Measurements from ENCODE around the gene PIP4K2C. TPM values are rescaled to one million over a fixed set of nuclear protein-coding genes. Genes with fewer than 3 reads are reported as not detected.

Gene PIP4K2C
- polyA plus RNA-seq (2011; rRNA removed): 24.3 and 30.1 TPM in 2 replicates
- polyA minus RNA-seq (2011; rRNA and poly(A)+ RNA removed): 10.5 and 12.3 TPM in 2 replicates

DNA sequence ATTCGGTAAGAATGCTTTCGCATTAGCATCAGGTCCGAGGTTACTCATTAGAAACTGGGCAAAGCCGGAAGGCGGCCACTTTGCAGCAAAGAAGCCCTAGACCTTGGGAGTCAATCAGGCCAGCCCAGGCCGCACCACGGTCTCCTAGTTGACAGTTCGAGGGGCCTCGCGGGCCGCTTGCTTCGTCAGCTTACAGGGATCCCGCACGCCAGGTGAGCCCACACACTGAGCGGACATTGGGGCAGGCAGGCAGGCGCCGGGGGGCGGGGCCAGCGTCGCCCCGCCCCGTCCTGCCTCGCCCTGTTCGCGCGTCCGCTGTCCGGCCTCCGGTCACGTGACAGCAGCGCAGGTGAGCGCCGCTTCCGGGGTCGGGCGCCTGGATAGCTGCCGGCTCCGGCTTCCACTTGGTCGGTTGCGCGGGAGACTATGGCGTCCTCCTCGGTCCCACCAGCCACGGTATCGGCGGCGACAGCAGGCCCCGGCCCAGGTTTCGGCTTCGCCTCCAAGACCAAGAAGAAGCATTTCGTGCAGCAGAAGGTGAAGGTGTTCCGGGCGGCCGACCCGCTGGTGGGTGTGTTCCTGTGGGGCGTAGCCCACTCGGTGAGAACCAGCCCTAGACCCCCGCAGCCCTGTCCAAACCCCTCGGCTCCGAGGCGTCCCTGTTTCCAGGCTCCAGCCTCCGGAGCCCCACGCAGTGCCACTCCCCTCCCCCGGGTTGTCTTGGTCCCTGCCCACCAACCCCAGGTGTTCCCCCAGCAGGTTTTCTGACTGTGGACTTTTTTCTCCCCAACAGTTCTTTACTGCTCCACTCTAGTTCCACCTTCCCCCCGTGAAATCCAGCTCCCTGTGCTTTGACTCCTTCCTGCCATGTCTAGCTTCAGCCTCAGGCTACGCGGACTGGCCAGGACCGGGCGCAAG lies at the start of gene PIP4K2C:
Gene PIP4K2C (plus strand): TSS at position 329 of the 918 bp plus-strand sequence. CDS start 98 bp downstream, at position 427.
- ChIA-PET CTCF (interaction anchor here (0.8 to 4.8 kb wide), 8 partner anchors 8 to 145 kb away, joined by 3 to 35 read pairs (median 6); partner anchors contain the start of genes B4GALNT1 and GLI1), POLR2A (interaction anchor here (0.6 kb wide), 1 partner anchor 12 kb away, joined by 5 read pairs; no protein-coding TSS in a partner anchor)
- H3K4me3 ChIP-seq (ENCODE audit: low read depth, low read length): peak within 1 kb of the TSS; percentile 94

DNA sequence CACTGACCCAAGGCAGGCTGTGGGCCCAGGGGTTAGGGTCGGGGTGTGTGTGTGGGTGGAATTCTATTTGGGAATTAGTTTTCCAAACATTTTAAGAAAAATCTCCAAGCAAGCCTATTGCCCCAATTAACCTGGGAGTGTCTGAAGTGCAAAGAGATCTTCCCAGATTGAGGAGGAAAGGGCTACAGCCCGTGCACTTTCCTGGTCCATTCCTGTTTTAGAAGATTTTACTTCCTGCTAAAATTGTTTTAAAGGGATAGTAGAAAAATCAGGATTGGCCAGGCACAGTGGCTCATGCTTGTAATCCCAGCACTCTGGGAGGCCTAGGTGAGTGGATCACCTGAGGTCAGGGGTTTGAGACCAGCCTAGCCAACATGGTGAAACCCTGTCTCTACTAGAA lies 49.3 kb upstream of the PIP4K2C start:
- Histone ChIP-seq H3K27me3 (ENCODE audit: control insufficient read depth, insufficient read depth, low read length) (no peaks in the 10 kb centered on the region), H3K4me3 (ENCODE audit: low read depth, low read length) (no peak overlapping the region), H3K36me3 (ENCODE audit: control insufficient read depth, insufficient read depth, low read length) (peaks cover 5% of the 10 kb centered on the region)
- TF ChIP-seq, protein P1, sequence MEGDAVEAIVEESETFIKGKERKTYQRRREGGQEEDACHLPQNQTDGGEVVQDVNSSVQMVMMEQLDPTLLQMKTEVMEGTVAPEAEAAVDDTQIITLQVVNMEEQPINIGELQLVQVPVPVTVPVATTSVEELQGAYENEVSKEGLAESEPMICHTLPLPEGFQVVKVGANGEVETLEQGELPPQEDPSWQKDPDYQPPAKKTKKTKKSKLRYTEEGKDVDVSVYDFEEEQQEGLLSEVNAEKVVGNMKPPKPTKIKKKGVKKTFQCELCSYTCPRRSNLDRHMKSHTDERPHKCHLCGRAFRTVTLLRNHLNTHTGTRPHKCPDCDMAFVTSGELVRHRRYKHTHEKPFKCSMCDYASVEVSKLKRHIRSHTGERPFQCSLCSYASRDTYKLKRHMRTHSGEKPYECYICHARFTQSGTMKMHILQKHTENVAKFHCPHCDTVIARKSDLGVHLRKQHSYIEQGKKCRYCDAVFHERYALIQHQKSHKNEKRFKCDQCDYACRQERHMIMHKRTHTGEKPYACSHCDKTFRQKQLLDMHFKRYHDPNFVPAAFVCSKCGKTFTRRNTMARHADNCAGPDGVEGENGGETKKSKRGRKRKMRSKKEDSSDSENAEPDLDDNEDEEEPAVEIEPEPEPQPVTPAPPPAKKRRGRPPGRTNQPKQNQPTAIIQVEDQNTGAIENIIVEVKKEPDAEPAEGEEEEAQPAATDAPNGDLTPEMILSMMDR (IDR thresholded peaks at IDR 0.05; ENCODE audit: insufficient read depth, low read depth, low read length): no peak
- POLR2A ChIA-PET: no interaction called here
- CTCF ChIA-PET: interaction anchor here (0.6 kb wide), 1 partner anchor 36 kb away, joined by 3 read pairs; no protein-coding TSS in a partner anchor
- DNase-seq (ENCODE audit: low read depth): no peak

More for the DNA sequence above, at the start of gene PIP4K2C:
- no peak for DNase-seq (ENCODE audit: low read depth)
- Histone ChIP-seq H3K27me3 (ENCODE audit: control insufficient read depth, insufficient read depth, low read length) (no peaks in the 10 kb centered on the region; the same call in 1 of the 2 replicates), H3K36me3 (ENCODE audit: control insufficient read depth, insufficient read depth, low read length) (0 out of 2 replicates have a peak, but pooled peaks cover 1% of the 10 kb centered on the region)
- TF ChIP-seq, protein P1 (IDR thresholded peaks at IDR 0.05; ENCODE audit: insufficient read depth, low read depth, low read length): no peak

DNA sequence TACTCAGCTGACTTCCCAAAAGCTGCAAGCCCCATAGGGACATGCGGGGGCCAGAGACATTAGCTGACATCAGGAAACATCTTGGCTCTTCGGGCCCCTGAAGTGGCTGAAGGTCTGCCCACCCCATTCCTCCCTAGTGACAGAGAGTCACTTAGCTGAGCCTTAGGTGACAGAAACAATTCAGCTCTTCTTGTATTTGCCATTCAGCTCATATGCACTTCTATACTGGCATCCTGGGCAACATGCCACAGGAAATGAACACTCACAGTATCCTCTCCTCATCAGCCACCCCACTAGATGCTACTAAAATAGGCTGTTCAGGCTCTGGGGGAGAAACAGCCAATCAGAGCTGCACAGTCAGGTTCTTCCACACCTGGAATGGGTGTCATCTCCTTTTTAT lies 47.4 kb upstream of the PIP4K2C start:
- TF ChIP-seq, protein P1 (IDR thresholded peaks at IDR 0.05; ENCODE audit: insufficient read depth, low read depth, low read length): no peak
- H3K4me3 ChIP-seq (ENCODE audit: low read depth, low read length): no peak overlapping the region
- no peak for DNase-seq (ENCODE audit: low read depth)
- peaks cover 2% of the 10 kb centered on the region for H3K27me3 ChIP-seq (ENCODE audit: control insufficient read depth, insufficient read depth, low read length)
- POLR2A ChIA-PET: no interaction called here
- CTCF ChIA-PET: interaction anchor here (1.0 to 1.1 kb wide), 2 partner anchors 13 to 40 kb away, joined by 3 read pairs; no protein-coding TSS in a partner anchor
- H3K36me3 ChIP-seq (ENCODE audit: control insufficient read depth, insufficient read depth, low read length): peaks cover 5% of the 10 kb centered on the region

DNA sequence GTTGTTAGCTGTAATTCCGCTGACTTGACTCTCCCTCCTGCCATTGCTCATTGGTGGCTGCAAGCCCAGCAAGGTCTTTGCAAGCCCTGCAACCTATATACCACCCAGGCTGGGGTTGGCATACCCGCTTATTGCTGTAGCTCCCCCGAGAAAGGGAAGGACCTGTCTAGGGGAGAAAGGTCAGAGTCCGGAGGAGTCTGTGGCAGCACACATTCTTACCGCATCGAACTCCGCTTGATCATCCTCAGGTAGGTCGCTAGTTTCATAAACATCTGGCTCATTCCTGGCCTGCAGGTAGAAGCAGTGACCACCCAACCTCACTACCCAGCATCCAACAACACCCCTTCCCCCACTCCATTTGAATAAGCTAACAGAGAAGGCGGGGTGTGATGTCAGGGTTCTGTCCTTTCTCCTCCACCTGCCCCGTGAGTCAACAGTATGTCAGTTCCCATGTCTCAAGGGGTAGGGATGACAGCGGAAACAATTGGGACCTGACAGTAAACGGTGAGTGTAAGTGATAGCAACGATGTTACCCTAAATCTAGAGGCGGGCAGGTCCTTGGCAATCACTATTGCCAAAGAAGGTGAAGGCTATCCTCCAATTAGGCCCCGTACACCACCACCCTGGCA lies 45.1 kb upstream of the PIP4K2C start:
- ChIA-PET POLR2A (interaction anchor here (0.7 kb wide), 1 partner anchor 12 kb away, joined by 3 read pairs; no protein-coding TSS in a partner anchor), CTCF (interaction anchor here (1.0 to 1.1 kb wide), 2 partner anchors 10 to 22 kb away, joined by 3 read pairs; no protein-coding TSS in a partner anchor)
- TF ChIP-seq, protein P1 (IDR thresholded peaks at IDR 0.05; ENCODE audit: insufficient read depth, low read depth, low read length): no peak

More for the DNA sequence above, 45.1 kb upstream of the PIP4K2C start:
- H3K36me3 ChIP-seq (ENCODE audit: control insufficient read depth, insufficient read depth, low read length): no peaks in the 10 kb centered on the region
- peaks cover 6% of the 10 kb centered on the region for H3K27me3 ChIP-seq (ENCODE audit: control insufficient read depth, insufficient read depth, low read length)
- DNase-seq (ENCODE audit: low read depth): no peak
- H3K4me3 ChIP-seq (ENCODE audit: low read depth, low read length): peak overlapping the region; percentile 100

Measured in BJ (cell line).